ENCODE measurements around the gene C17orf50. TPM values are rescaled to one million over a fixed set of nuclear protein-coding genes. Genes with fewer than 3 reads are reported as not detected.

C17orf50 gene
- total and polyA plus RNA-seq, 2 of the 13 experiments (the other 11 are each of a cell fraction or from before 2014, with no cell fraction given), result not detected

DNA sequence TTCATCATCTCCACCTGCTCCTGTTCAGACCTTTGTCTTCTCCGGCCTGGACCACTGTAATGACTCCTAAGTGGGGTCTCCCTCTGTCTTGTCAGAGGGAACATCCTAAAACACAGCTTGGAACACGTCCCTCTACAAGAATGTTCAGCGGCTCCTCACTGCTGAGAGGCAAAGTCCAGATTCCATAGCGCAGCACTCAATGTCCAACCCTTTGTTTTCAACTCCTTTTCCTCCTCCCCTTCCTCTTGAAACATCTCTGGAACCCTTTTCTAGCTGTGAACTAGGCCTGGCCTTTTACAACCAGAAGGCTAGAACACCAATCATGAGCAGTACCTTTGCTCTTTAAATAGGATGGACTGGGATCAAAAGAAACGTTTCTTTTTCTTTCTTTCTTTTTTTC is 914 bp downstream of the C17orf50 start:
- in situ Hi-C loops (cut with HindIII; ENCODE audit: extremely low pct_ligation_motif_present, low pct_unique_long_range_greater_than_20kb) (loop anchor here (5.0 kb wide), 1 partner anchor 46 kb away; the partner anchor contains the start of gene TAF15), intact Hi-C loops (cut with micrococcal nuclease; ENCODE audit: unreplicated experiment) (no loop called here)
- peaks cover 28% of the 10 kb centered on the region for H3K4me1 ChIP-seq (ENCODE audit: insufficient read depth, low read length)
- TF ChIP-seq HNF4A (CRISPR knock-in tag; IDR thresholded peaks at IDR 0.05) (peak; percentile 44; the same call in 1 of the 2 replicates), ZNF460 (CRISPR knock-in tag; IDR thresholded peaks at IDR 0.05; ENCODE audit: borderline replicate concordance) (peak; percentile 61; the same call in 1 of the 2 replicates), SOX6 (IDR thresholded peaks at IDR 0.05) (no peak), SOX6 (CRISPR knock-in tag; IDR thresholded peaks at IDR 0.05) (peak; percentile 41; the same call in 1 of the 2 replicates), ZNF792 (CRISPR knock-in tag; IDR thresholded peaks at IDR 0.05) (no peak), NR1H2 (CRISPR knock-in tag; IDR thresholded peaks at IDR 0.05; ENCODE audit: borderline replicate concordance, low read depth) (no peak), MTA3 (CRISPR knock-in tag; IDR thresholded peaks at IDR 0.05) (no peak), PPARG (CRISPR knock-in tag; conservative IDR thresholded peaks at IDR 0.05) (no peak), ELF3 (CRISPR knock-in tag; IDR thresholded peaks at IDR 0.05) (peak; percentile 24; the same call in 1 of the 2 replicates), SOX13 (IDR thresholded peaks at IDR 0.05) (no peak), SOX13 (CRISPR knock-in tag; conservative IDR thresholded peaks at IDR 0.05 in 1 of 2, IDR thresholded peaks at IDR 0.05 in 1 of 2) (peak in 1 of 2 experiments; percentile 41; a peak in 2 of 4 replicates)
- TF ChIP-seq, protein P1, sequence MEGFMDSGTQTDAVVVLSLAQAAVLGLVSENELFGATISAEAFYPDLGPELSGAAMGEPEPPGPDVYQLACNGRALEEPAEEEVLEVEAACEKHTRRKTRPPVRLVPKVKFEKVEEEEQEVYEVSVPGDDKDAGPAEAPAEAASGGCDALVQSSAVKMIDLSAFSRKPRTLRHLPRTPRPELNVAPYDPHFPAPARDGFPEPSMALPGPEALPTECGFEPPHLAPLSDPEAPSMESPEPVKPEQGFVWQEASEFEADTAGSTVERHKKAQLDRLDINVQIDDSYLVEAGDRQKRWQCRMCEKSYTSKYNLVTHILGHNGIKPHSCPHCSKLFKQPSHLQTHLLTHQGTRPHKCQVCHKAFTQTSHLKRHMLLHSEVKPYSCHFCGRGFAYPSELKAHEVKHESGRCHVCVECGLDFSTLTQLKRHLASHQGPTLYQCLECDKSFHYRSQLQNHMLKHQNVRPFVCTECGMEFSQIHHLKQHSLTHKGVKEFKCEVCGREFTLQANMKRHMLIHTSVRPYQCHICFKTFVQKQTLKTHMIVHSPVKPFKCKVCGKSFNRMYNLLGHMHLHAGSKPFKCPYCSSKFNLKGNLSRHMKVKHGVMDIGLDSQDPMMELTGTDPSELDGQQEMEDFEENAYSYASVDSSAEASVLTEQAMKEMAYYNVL (CRISPR knock-in tag; IDR thresholded peaks at IDR 0.05; ENCODE audit: borderline replicate concordance), result peak; percentile 32; the same call in 1 of the 2 replicates
- TF ChIP-seq, protein P2, sequence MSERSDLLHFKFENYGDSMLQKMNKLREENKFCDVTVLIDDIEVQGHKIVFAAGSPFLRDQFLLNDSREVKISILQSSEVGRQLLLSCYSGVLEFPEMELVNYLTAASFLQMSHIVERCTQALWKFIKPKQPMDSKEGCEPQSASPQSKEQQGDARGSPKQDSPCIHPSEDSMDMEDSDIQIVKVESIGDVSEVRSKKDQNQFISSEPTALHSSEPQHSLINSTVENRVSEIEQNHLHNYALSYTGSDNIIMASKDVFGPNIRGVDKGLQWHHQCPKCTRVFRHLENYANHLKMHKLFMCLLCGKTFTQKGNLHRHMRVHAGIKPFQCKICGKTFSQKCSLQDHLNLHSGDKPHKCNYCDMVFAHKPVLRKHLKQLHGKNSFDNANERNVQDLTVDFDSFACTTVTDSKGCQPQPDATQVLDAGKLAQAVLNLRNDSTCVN (CRISPR knock-in tag; IDR thresholded peaks at IDR 0.05; ENCODE audit: borderline replicate concordance), result peak; percentile 91
- TF ChIP-seq, protein P3, sequence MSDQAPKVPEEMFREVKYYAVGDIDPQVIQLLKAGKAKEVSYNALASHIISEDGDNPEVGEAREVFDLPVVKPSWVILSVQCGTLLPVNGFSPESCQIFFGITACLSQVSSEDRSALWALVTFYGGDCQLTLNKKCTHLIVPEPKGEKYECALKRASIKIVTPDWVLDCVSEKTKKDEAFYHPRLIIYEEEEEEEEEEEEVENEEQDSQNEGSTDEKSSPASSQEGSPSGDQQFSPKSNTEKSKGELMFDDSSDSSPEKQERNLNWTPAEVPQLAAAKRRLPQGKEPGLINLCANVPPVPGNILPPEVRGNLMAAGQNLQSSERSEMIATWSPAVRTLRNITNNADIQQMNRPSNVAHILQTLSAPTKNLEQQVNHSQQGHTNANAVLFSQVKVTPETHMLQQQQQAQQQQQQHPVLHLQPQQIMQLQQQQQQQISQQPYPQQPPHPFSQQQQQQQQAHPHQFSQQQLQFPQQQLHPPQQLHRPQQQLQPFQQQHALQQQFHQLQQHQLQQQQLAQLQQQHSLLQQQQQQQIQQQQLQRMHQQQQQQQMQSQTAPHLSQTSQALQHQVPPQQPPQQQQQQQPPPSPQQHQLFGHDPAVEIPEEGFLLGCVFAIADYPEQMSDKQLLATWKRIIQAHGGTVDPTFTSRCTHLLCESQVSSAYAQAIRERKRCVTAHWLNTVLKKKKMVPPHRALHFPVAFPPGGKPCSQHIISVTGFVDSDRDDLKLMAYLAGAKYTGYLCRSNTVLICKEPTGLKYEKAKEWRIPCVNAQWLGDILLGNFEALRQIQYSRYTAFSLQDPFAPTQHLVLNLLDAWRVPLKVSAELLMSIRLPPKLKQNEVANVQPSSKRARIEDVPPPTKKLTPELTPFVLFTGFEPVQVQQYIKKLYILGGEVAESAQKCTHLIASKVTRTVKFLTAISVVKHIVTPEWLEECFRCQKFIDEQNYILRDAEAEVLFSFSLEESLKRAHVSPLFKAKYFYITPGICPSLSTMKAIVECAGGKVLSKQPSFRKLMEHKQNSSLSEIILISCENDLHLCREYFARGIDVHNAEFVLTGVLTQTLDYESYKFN (CRISPR knock-in tag; conservative IDR thresholded peaks at IDR 0.05), result 0 out of 2 replicates have a peak, but pooled peaks have one; percentile 24
- WGBS (ENCODE audit: low lambda C conversion rate), result 13% methylated on average over 5 of the region's 5 CpGs
- H4K20me1 ChIP-seq (ENCODE audit: insufficient read depth, low read length), result no peaks in the 10 kb centered on the region
- H3K9ac ChIP-seq (ENCODE audit: insufficient read depth, low read depth, low read length), result no peak overlapping the region
- no peak overlapping the region for H2AFZ ChIP-seq (ENCODE audit: low read length)
- no peak for ATAC-seq
- peak; percentile 57 for DNase-seq (ENCODE audit: low spot score)
- H3K79me2 ChIP-seq (ENCODE audit: insufficient read depth, low read length), result no peaks in the 10 kb centered on the region
- ChIA-PET POLR2A (interaction anchor here (0.5 to 4.5 kb wide), 2 partner anchors 48 to 211 kb away, joined by 3 to 60 read pairs; partner anchors contain the start of gene TAF15), CTCF (ENCODE audit: low intra/inter-chr PET ratio, low total read pairs) (no interaction called here)
- no peaks in the 10 kb centered on the region for H3K36me3 ChIP-seq (replicated peaks in 1 of 2; ENCODE audit: control insufficient read depth in 1 of 2, insufficient read depth in 2 of 2, low read length in 2 of 2)
- H3K4me3 ChIP-seq (replicated peaks in 1 of 3; ENCODE audit: insufficient read depth in 1 of 3, low read depth in 2 of 3, low read length in 3 of 3), result peak overlapping the region in 1 of 3 experiments; percentile 3; a peak in 1 of 6 replicates
- no peaks in the 10 kb centered on the region for H3K9me3 ChIP-seq (ENCODE audit: low read length)
- H3K27ac ChIP-seq (ENCODE audit: extremely low read length, insufficient read depth, low read length), result no peak overlapping the region
- peak overlapping the region; percentile 38 for H3K4me2 ChIP-seq (ENCODE audit: low read depth, low read length)
- peaks cover 0 to 19% of the 10 kb centered on the region in 2 experiments; a peak in 3 of 5 replicates for H3K27me3 ChIP-seq (ENCODE audit: control insufficient read depth in 1 of 2, insufficient read depth in 2 of 2, low read length in 2 of 2)
- BruUV-seq (replicated peaks), result no TSS peak
- FAIRE-seq, result no peak
